ENCODE results near the gene ACSL5. TPM values are rescaled to one million over a fixed set of nuclear protein-coding genes. Genes with fewer than 3 reads are reported as not detected.
A peak's percentile ranks its signal among the peaks of the same experiment; 100 is the strongest.
"Not testable (repeated sequence)": the region's sequence is repeated elsewhere in the genome, so short reads cannot be mapped to it uniquely, and the experiment has no call there.

Gene ACSL5
- total RNA-seq, 1 donor from 2014 or later = 34.4 TPM

DNA sequence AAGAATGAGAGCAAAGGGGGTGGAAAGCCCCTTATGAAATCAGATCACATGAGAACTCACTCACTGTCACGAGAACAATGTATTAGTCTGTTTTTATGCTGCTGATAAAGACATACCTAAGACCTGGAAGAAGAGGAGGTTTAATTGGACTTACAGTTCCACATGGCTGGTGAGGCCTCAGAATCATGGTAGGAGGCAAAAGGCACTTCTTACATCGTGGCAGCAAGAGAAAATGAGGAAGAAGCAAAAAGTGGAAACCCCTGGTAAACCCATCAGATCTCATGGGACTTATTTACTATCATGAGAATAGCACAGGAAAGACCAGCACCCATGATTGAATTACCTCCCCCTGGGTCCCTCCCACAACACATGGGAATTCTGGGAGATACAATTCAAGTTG is 32.9 kb downstream of the ACSL5 start:
- not testable (repeated sequence) for DNase-seq (ENCODE audit: low read depth in 2 of 2)

DNA sequence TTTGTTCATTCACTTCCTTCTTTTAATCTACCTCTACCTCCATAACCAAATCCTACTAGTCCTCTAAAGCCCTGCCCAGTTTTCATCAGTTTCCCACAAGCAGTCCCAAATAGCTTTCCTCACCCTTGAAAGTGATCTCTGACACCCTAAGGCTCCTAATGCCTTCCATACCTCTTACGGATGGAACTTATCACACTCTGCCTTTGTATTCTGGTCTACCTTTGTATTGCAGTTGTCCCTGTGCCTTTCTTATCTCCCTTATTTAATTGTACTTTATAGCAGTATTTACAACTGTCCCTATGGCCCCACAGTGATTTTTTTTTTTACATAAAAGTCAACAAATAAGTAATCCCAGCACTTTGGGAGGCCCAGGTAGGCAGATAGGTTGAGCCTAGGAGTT is 33.8 kb downstream of the ACSL5 start:
- no peak for DNase-seq (ENCODE audit: low read depth in 2 of 2)

GRCh38 chr10:112409299-112409698 is 35.4 kb downstream of the ACSL5 start:
- DNase-seq (ENCODE audit: low read depth in 2 of 2) = no peak

GRCh38 chr10:112409755-112410154 is 35.8 kb downstream of the ACSL5 start:
- no peak for DNase-seq (ENCODE audit: low read depth in 2 of 2)

GRCh38 chr10:112412696-112413095 is 38.8 kb downstream of the ACSL5 start:
- no peak for DNase-seq (ENCODE audit: low read depth in 2 of 2)

DNA sequence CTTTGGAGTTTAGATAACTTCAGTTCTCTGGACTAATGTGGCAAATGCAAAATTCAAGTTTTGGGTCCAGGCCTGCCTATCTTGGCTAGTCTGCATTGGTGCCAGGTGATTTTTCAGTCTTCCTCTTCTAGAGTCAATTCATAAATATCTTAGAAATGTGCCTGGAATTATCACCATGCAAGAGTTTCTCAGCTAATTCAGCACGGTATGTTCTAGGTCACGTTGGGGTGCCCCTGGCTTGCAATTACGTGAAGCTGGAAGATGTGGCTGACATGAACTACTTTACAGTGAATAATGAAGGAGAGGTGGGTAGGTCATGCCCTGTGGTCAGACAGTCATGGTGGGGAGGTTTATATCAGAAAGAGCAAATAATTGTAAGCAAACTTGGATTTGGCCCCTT is 47.8 kb downstream of the ACSL5 start:
- DNase-seq (ENCODE audit: low read depth in 2 of 2) = no peak

DNA sequence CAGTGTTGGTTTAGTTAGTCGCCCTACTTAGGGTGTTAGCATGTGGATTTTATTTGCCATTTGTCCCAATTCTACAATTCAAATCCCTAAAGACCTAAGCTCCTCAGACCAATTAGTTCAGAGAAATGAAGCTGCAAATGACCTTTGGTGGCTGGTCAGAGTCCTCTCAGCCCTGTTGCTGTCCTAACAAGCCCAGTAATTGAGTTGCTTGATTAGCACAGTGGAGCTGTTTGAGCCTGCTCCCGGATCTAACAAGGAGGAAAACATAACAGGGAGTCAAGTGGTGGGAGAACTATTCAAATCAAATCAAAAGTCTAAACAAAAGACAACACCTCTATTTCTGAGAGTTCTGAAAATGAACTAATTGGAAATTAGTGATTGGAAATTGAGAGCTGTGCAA is 50.7 kb downstream of the ACSL5 start:
- DNase-seq (ENCODE audit: low read depth in 2 of 2) = no peak

DNA sequence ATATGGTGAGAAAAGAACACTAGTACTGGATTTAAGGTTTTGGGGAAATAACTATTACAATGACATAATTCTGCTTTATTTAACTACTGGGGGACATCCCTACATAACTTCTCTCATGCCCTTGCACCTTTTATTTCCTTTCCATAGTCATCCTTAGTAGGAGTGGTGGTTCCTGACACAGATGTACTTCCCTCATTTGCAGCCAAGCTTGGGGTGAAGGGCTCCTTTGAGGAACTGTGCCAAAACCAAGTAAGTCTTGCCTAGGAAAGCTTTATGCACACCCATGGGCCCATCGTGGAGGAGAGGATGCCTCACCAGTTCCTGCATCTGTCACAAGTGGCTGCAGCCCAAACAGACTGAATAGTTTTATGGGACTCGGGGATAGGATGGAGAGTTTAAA is 52.2 kb downstream of the ACSL5 start:
- DNase-seq (ENCODE audit: low read depth in 2 of 2) = no peak

GRCh38 chr10:112429147-112429546 is 55.2 kb downstream of the ACSL5 start:
- no peak for DNase-seq (ENCODE audit: low read depth in 2 of 2)

DNA sequence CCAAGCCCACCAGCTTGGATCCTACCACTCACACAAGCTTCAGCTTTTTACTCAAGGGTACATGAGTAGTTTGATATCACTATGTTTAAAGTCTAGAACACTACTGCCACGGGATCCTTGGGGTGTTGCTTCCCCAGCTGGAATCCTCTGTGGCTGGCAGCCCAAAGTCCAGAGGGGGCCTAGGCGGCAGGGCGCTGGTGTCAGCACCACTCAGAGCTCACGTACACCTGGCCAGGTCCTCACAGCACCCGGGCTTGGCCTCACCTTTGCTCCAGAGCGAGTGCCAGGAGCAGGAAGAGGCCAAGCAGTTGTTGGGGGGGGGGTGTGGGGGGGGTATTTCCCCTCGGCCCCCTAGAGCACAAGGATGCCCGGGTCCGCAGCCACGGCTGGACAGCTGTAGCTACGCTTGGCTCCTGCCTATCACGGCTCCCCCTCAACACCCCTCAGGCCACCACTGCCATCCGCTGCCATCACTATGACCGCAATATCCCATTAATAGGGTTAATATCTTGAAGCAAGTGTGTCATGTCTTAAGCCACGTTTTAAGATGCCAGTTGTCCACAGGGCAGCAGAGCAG is 55.8 kb downstream of the ACSL5 start:
- DNase-seq (ENCODE audit: low read depth in 2 of 2) = no peak

- DNase-seq (ENCODE audit: low read depth in 2 of 2) = no peak
These were observed 59.2 kb downstream of the ACSL5 start for GRCh38 chr10:112433136-112433535.

DNA sequence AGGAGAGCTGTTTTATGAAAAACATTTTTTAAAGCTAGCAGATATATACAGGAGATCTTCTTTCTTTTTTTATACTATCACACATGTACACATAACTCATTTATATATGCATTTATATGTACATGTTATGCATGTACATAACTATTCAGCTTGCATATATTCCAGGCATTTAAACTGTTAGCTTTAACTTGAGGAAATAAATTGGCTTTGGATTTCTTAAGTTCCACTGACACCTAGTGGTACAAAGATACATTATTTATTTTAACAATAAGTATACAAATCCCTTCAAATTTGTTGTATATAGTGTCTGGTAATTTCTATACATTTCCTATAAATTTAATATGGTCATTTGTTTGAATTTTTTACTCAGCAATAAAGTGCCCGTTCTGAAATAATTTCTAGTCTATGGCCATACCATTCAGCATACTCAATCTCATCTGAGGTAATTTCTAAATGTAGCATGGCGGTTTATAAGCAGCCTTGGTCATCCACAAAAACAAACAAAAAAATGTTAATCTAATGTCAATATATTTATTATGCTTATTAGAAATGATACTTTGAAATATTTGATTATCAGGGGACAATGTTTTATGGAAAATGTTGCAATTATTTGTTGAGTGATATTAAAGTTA is 61.2 kb downstream of the ACSL5 start:
- DNase-seq (ENCODE audit: low read depth in 2 of 2) = peak; percentile 54 to 61

GRCh38 chr10:112438356-112438755 is 64.4 kb downstream of the ACSL5 start:
- DNase-seq (ENCODE audit: low read depth in 2 of 2) = no peak

GRCh38 chr10:112441520-112441919 is 67.6 kb downstream of the ACSL5 start:
- no peak for DNase-seq (ENCODE audit: low read depth in 2 of 2)

- DNase-seq (ENCODE audit: low read depth in 2 of 2) = no peak
These were observed 68.1 kb downstream of the ACSL5 start for GRCh38 chr10:112442063-112442462.

DNA sequence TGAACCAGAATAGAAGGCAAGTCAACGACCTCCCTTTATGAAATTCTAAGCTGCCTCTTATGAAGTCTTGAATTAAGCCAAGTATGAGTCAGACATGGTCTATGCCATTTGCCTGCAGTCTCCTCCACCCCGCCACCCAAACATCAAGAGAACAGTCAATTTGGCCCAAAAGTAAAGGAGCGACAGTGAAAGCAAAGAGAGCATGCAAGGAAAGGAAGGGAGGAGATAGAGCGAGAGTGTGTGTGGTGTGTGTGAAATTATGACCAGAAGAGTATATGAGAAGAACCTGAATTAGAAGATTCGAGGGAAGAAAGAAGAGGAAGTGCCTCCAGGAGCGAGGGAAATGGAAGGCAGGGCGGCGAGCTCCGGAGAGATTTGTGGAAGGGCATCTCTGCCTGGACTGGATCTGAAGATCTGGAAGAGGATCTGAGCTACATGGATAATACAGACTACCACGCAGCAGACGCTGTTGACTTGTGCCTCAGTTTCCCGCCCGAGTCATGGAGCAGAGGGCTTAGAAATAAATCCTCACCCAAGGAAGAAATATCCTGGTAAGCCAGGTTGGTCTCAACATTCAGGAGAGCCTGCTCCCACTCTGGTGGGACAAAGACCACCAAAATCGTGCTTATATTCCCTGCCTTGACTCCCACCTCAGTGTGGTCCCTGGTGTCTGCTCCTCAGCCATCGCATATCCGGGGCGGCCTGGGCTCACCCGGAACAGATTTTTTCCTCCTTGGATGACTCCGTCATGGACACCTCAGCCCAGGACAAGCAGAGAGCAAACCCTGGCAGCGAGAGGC is 72.3 kb downstream of the ACSL5 start:
- peak in 1 of 2 donors; percentile 13 for DNase-seq (ENCODE audit: low read depth in 2 of 2)

GRCh38 chr10:112446855-112447619 is 73.1 kb downstream of the ACSL5 start, which contains the start of the genes VTI1A and ZDHHC6:
VTI1A (plus strand) TSS chr10:112447215; CDS start chr10:112447374, 159 bp downstream.
ZDHHC6 (minus strand) TSS chr10:112446914; CDS start chr10:112445436, 1,478 bp downstream.
- peak; percentile 82 to 86 for DNase-seq (ENCODE audit: low read depth in 2 of 2)

GRCh38 chr10:112447620-112447928 is 73.7 kb downstream of the ACSL5 start:
- no peak for DNase-seq (ENCODE audit: low read depth in 2 of 2)

- DNase-seq (ENCODE audit: low read depth in 2 of 2) = no peak
These were observed 75.0 kb downstream of the ACSL5 start for GRCh38 chr10:112448888-112449287.

- no peak for DNase-seq (ENCODE audit: low read depth in 2 of 2)
These were observed 81.2 kb downstream of the ACSL5 start for GRCh38 chr10:112454910-112455779.

- DNase-seq (ENCODE audit: low read depth in 2 of 2) = no peak
These were observed 82.6 kb downstream of the ACSL5 start for GRCh38 chr10:112456533-112456932.
